HG03432 (cell line): ENCODE results near the gene GAS2L3.
"Not testable (repeated sequence)": the region's sequence is repeated elsewhere in the genome, so short reads cannot be mapped to it uniquely, and the experiment has no call there.

ENCODE experiments used
- ATAC-seq: cut with Tn5 transposase; IDR thresholded peaks from one replicate; pipeline ENCODE4 v1.9.1; 2021; ENCODE audit warnings: mild to moderate bottlenecking, moderate library complexity; ENCODE audit not compliant: unreplicated experiment

GAS2L3 gene

DNA sequence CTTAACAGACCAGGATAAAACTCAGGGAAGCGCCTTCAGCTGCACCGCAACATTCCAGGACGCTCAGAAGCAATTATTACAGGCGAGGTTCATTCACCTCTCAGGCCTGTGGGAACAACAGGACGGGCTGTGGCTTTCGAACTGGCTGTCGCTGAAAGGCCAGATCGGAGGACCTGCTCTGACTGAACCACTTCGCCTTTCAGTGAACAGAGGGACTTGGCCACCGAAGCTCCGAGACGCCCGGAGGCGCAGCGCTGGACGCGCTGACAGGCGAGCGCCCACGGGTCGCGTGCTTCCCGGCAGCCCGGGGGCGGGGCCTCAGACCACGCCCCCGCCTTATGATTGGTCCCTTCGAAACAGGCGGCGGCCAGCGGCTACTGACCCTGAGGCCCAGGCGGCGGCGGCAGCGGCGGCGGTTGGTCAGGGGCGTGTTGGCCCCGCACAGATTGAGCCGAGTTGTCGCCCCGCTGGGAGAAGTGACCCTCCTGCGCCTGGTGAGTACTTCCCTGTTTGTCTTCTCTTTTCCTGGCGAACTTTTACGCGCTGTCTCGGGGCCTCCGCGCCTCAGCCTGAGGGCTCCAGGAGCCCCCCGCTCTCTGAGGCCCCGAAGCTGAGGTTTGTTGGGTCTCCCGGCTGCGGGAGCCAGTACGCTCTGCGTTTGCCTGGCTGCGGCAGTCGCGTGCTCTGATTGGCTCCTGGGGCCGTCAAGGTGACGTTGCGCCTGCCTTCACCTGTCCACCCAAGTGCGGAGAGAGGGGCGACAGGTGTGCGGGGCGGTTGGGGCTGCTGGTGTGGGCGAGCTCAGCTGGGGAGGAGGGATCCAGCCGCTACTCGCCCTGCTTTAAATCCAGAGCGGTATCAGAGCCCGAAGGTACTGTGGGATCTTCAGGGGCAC is at the start of gene GAS2L3:
GAS2L3 (plus strand) TSS at position 393 of the 895 bp plus-strand sequence. CDS start 21,221 bp downstream, outside the sequence.
- peak; percentile 98 for ATAC-seq

DNA sequence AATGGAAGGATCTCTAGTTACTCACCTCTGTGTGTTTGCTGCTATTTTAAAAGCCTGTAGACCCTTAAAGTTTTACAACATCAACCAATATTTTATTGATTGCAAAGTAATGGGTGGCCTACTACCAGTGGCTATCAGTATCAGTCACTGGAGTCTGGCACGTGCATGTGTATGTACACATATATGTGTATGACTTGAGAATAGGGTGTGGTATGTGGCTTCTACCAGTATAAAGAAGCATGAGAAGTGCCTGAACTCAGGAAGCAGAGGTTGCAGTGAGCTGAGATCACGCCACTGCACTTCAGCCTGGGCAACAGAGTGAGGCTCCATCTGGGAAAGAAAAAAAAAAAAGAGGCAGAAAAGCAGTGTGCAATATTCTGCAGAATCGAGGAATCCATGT is 45.5 kb upstream of the GAS2L3 start:
- ATAC-seq, result no peak

- ATAC-seq, result no peak
Observed at GRCh38 chr12:100528471-100529127, 44.9 kb upstream of the GAS2L3 start.

DNA sequence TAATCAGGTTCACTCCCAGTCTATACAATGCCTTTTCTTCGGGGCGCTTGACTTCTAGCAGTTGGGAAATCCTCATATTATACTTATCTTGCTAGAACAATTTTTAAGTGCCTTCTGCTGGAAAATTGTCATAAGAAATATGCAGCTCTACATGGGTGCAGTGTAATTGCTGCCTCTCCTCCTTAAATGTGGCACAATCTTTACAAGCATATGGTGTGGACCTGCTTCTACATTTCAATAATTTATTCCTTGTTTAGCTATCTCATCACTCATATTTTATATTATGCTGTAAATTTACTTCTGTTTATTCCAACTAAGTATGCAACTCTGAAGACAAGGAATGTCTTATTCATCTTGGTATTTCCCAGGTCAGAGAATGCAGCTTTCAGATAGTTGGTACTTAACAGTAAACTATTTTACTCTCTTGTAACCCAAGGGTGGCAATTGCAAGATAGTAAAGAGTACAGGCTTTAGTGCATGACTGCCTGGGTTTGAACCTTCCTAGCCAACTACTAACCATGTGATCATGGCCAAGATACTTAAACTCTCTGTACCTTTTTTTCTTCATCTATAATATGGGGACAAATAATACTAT is 43.6 kb upstream of the GAS2L3 start:
- ATAC-seq, result no peak

GRCh38 chr12:100533376-100533775 is 40.1 kb upstream of the GAS2L3 start:
- ATAC-seq, result no peak

DNA sequence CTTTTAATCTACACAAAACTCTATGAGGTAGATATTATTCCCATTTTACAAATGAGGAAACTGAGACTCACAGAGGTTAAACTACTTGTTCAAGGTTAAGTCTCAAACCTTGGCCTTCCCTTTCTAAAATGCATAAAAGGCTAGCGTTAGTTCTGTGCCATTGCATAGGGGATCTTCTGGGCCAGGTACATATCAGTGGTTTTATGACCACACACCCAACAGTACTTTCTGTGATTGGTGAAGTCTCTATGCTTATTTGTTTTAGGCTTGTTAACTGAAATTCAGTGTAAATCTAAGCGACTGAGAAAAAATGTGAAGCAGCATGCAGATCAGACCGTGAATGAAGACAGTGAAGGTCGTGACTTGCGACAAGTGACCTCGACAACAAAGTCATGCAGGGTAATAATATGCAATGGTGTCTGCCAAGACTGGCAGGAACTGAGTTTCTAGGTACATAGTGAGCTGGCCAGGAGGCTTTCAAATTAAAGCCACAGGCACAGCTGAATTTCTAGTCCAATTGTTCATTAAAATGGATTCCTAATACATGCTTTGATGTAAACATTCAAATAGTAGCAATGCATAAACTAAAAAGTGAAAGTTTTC is 38.8 kb upstream of the GAS2L3 start:
- ATAC-seq, result no peak

DNA sequence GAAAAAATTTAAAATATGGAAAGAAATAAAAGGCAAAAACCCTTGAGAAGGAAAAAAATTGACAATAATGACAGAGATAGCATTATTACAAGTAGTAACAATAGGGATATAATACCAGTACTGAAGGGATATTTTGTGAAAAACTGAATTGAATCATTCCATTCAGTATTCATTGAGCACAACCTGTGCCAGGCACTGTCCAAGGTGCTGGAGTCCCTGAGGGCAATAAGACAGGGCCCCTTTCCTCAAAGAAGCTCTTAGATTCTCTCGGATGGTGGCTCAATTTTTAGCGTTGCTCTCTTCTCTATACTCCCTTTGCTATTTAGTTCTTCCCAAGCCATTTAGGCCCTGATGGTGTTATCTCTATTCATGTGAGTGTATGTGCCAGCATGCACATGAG is 34.3 kb upstream of the GAS2L3 start:
- ATAC-seq, result no peak

- no peak for ATAC-seq
Observed at GRCh38 chr12:100544165-100544564, 29.3 kb upstream of the GAS2L3 start.

DNA sequence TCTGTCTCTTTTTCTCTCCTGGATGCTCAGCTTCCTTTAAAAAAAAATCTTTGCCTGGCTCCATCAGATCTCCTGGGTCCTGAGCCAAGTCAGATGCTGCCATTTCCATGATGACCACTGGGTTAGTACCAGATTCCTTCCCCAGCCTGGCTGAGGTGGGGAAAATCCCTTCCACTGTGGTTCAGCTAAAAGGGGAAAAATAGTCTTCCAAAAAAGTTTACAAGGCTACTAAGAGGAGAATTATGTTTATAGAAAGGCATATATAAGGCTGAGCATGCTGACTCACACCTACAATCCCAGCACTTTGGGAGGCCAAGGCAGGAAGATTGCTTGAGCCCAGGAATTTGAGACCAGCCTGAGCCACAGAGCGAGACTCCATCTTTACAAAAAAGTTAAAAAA is 28.4 kb upstream of the GAS2L3 start:
- ATAC-seq, result no peak

- no peak for ATAC-seq
Observed at GRCh38 chr12:100553936-100554335, 19.5 kb upstream of the GAS2L3 start.

DNA sequence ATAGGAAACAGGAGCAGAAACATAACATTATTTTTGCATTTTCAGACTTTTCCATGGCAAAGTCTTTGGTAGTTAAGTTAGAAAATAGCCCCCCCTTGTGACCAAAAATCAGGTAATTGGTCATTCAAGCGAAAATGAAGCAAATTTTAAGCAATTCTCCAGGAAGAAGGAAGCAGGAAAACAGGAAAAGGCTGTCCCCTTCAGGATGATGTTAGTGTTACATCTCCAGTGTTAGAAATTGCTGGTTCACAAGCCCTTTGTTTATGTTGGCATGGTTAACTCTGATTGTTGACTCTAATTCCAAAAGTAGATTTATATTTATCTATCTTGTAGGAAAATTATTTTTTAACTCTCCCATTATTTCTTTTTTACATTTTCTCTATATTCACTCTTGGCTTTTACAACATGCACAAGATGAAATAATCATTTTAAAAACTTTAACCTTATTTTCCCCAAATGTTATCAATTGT is 18.8 kb upstream of the GAS2L3 start:
- no peak for ATAC-seq

DNA sequence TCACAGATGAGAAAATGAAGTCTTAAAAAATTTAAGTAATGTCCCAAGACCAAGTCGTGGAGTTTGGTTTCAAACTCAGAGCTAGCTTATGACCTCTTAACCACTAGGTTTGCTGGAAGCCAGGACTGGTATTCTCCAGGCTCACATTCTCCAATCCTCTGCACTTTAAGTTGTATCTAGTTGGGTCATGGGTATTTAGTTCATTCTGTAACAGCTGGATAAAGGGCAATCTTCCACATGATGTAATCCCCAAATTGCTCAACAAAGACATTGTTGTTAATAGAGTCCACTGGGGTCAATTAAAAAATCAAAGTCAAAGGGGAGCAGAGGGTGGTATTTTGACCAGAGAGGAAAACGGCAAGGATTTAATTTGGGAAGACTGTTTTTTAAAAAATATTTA is 17.8 kb upstream of the GAS2L3 start:
- ATAC-seq, result no peak

DNA sequence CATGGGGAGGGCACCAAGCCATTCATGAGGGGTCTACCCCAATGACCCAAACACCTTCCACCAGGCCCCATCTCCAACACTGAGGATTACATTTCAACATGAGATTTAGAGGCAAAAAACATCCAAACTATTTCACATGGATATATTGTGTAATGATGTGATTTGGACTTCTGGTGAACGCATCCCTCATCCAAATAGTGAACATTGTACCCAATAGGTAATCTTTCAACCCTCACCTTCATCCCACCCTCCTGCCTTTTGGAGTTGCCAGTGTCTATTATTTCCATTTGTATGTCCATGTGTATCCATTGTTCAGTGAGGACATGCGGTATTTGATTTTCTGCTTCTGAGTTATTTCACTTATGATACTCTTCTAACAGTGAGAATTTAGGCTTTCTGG is 16.1 kb upstream of the GAS2L3 start:
- no peak for ATAC-seq

GRCh38 chr12:100559261-100559660 is 14.2 kb upstream of the GAS2L3 start:
- not testable (repeated sequence) for ATAC-seq

DNA sequence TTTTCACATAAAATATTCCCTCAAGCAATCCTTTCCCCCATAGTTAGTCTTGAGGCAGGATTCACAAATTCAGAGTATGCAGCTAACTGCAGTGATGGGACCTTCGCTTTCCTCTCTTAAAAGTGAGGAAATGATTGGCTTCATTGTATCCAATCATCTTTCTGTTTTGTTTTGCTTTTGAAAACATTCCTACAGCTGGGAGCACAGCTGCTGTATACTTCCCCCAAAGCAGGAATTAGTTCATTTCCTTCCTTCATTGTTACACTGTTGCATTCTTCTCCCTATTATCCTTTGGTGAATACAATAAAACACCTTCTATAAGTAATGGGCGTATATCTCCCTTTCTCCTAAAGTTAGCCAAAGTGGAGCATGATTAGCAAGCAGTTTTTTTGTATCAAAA is 9.4 kb upstream of the GAS2L3 start:
- no peak for ATAC-seq

GRCh38 chr12:100564905-100565467 is 8.5 kb upstream of the GAS2L3 start:
- ATAC-seq, result no peak

DNA sequence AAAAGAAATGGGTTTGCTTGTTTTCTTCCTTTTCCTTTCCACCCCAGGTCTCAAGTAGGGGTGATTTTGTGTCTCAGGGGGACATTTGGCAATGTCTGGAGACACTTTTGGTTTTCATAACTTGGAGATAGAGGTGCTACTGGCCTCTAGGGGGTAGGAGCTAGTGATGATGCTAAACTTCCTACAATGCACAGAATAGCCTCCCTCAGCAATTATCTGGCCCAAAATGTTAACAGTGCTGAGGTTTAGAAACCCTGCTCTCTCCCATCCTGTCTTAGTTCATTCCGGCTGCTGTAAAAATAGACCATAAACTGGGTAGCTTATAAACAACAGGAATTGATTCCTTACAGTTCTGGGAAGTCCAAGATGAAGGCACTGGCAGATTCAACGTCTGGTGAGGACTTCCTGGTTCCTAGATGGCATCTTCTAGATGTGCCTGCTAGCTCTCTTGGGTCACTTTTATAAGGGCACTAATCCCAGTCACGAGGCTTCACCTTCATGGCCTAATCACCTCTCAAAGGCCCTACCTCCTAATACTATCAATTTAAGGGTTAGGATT is 7.4 kb upstream of the GAS2L3 start:
- no peak for ATAC-seq

DNA sequence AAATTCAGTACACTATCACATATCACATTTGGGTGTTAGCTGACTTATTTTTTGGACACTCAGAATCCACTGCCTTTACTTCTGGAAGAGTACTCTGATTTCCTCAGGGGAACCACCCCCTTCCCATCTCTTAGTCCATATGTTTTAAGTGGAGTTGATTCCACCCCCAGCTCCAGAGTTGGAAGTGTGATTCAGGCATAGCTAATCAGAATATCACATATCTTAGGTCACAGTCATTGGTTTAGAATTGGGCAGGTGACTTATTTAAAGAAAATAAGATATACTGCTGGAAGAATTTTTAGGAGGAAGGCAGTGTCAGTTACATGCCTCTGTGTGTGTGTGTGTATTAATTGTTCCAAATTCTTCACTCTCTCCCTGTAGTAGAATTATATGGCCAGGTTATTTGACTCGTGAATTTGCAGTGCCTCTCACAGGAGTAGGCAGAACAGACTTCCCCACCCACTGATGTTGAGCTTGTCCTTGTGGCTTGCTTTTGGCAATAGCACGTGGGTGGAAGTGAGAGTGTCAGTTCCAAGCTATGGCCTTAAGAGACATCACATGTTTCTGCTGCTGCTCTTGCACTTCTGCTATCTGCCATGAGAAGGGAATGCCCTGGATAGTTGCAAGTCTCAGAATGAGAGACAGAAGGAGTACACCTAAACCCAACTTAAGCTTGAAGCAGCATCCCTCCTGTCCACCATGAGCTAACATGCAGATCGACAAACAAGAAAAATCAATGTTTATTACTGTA is 6.4 kb upstream of the GAS2L3 start:
- peak; percentile 96 for ATAC-seq

DNA sequence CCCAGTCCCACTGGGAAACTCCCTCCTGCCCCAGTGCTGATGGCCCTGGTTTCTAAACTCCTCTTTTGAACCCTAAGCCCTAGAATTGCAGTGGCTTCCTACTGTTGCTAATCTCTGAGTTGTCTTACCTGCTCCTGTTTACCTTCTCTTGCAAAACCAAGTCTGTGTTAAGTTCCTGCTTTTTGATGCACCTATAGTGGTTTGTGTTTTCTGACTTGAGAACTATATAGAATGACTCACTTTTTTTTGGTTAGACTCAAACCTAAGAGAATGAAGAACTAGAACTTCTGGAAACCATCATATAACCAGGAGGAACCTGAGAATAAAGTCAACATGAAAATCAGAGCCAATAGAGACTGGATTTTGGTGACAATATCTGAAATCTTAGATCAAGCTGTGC is 5.5 kb upstream of the GAS2L3 start:
- ATAC-seq, result peak; percentile 22

- no peak for ATAC-seq
Observed at GRCh38 chr12:100572184-100572583, 1.3 kb upstream of the GAS2L3 start.
